ENCODE data around the gene CBR1. TPM values are rescaled to one million over a fixed set of nuclear protein-coding genes. Genes with fewer than 3 reads are reported as not detected.

Gene CBR1
- total RNA-seq, 1 donor from 2014 or later, result 71.2 TPM

DNA sequence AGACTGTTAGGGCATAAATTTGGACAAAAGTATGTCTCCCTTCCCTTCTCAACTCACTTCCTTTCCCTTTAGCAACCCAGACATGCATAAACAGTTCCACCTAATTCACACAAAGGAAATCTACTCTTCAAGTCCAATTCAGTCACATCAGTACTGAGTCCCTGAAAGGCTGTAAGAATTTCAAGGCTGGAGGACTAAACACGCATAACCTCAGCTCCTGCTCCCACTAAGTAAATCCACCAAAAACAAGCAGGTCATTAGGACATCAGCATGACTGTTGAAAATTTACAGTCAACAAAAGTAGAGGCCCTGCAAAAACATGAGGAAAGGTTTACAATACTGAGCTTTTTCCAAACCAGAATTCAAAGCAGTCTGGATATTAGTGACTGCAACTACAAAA lies 27.9 kb upstream of the CBR1 start:
- H3K27ac ChIP-seq, result no peak overlapping the region
- intact Hi-C loops (cut with DNase I), result no loop called here
- no peak overlapping the region for H3K4me3 ChIP-seq
- ATAC-seq (no peak), DNase-seq (no peak)
- TF ChIP-seq, protein P1, sequence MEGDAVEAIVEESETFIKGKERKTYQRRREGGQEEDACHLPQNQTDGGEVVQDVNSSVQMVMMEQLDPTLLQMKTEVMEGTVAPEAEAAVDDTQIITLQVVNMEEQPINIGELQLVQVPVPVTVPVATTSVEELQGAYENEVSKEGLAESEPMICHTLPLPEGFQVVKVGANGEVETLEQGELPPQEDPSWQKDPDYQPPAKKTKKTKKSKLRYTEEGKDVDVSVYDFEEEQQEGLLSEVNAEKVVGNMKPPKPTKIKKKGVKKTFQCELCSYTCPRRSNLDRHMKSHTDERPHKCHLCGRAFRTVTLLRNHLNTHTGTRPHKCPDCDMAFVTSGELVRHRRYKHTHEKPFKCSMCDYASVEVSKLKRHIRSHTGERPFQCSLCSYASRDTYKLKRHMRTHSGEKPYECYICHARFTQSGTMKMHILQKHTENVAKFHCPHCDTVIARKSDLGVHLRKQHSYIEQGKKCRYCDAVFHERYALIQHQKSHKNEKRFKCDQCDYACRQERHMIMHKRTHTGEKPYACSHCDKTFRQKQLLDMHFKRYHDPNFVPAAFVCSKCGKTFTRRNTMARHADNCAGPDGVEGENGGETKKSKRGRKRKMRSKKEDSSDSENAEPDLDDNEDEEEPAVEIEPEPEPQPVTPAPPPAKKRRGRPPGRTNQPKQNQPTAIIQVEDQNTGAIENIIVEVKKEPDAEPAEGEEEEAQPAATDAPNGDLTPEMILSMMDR (IDR thresholded peaks at IDR 0.05), result no peak
- no peaks in the 10 kb centered on the region for H3K9me3 ChIP-seq
- no peaks in the 10 kb centered on the region for H3K27me3 ChIP-seq
- H3K36me3 ChIP-seq, result peaks cover 81% of the 10 kb centered on the region
- peaks cover 11% of the 10 kb centered on the region for H3K4me1 ChIP-seq

DNA sequence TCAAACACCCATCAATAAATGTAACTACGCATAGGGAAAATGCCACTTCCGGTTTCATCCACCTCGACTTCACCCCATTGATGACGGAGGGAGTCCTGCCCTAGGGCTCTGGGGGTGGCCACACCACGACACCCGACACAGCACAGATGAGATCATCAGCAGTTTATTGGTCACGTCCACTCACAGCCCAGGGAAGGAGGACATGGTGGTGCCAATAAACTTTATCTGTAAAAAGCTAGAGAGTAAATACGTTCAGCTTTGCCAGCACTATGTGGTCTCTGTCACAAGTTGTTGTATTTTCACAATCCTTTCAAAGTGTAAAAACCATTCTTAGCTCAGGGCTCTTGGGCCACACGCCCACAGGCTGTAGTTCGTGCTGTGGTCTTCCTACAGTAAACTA lies 25.8 kb upstream of the CBR1 start:
- no peak overlapping the region for H3K4me3 ChIP-seq
- intact Hi-C loops (cut with DNase I), result no loop called here
- peaks cover 85% of the 10 kb centered on the region for H3K36me3 ChIP-seq

DNA sequence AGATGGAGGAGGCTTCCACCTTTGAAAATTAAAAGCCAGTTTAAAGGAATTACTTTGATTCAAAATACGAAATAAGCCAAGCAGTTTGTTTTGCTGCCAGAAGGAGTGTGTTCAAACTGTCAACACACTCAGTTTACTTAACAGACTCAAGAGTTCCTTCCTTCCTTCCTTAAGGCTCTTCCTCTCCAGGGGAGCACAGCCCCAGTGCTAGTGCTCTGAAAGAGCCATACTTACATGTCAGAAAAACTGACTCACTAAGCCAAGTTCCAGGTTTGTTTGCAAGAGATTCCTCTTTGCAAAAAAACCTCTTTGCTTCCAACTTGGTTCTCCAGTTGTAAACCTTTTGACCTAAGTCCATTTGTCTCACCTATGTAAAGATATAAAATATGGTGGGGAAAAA lies 23.8 kb upstream of the CBR1 start:
- intact Hi-C loops (cut with DNase I), result no loop called here
- Histone ChIP-seq H3K4me3 (no peak overlapping the region), H3K27me3 (no peaks in the 10 kb centered on the region), H3K27ac (no peak overlapping the region), H3K36me3 (peaks cover 95% of the 10 kb centered on the region), H3K4me1 (peaks cover 11% of the 10 kb centered on the region), H3K9me3 (no peaks in the 10 kb centered on the region)
- TF ChIP-seq, protein P1 (IDR thresholded peaks at IDR 0.05), result no peak
- ATAC-seq (no peak), DNase-seq (no peak)

More for the DNA sequence above, 25.8 kb upstream of the CBR1 start:
- TF ChIP-seq, protein P1 (IDR thresholded peaks at IDR 0.05), result no peak
- Histone ChIP-seq H3K27me3 (no peaks in the 10 kb centered on the region), H3K4me1 (peaks cover 11% of the 10 kb centered on the region), H3K9me3 (no peaks in the 10 kb centered on the region), H3K27ac (no peak overlapping the region)
- ATAC-seq (no peak), DNase-seq (no peak)

DNA sequence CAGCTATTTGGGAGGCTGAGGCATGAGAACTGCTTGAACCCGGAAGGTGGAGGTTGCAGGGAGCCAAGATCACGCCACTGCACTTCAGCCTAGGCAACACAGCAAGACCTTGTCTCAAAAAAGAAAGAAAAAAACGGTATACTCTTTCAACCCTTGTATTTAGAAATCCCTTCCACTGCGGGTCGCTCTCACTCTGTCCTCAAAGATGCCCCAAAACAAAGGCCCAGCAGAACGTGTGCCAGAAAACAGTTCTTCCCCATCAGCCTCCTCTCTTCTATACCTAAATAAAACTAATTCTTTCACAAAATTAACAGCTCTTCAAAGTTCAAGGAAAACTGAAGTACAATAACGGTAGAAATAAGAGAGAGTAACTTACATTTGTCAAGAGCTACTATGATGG lies 22.7 kb upstream of the CBR1 start:
- Histone ChIP-seq H3K36me3 (peaks cover 94% of the 10 kb centered on the region), H3K27me3 (no peaks in the 10 kb centered on the region), H3K9me3 (no peaks in the 10 kb centered on the region), H3K4me1 (peaks cover 11% of the 10 kb centered on the region), H3K4me3 (no peak overlapping the region), H3K27ac (no peak overlapping the region)
- TF ChIP-seq, protein P1 (IDR thresholded peaks at IDR 0.05), result no peak
- intact Hi-C loops (cut with DNase I), result no loop called here
- ATAC-seq (no peak), DNase-seq (no peak)

DNA sequence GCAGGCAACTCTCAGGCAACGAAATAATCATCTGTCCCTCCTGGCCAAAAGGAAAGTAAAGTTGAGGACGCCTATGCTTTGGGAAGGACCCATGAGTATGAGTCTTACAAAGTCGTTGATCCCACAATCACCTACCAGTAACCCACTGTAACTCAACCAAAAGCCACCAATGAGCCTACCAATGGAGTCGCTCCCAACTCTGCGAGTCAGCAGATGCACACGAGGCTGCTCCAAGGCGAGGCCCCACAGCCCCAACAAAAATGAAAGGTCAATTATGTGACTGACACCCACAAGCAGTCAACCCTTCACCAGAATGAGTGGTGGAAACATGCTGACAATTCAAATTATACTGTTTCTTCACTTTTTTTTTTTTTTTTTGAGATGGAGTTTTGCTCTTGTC lies 21.5 kb upstream of the CBR1 start:
- Histone ChIP-seq H3K4me1 (peaks cover 11% of the 10 kb centered on the region), H3K36me3 (peaks cover 94% of the 10 kb centered on the region), H3K27me3 (no peaks in the 10 kb centered on the region), H3K27ac (no peak overlapping the region), H3K9me3 (no peaks in the 10 kb centered on the region), H3K4me3 (no peak overlapping the region)
- intact Hi-C loops (cut with DNase I), result no loop called here
- DNase-seq (no peak), ATAC-seq (no peak)
- TF ChIP-seq, protein P1 (IDR thresholded peaks at IDR 0.05), result no peak

All from upper lobe of right lung (tissue), 1 donor.